Measurements from ENCODE around the gene SUMF1. TPM values are rescaled to one million over a fixed set of nuclear protein-coding genes. Genes with fewer than 3 reads are reported as not detected.
A peak's percentile ranks its signal among the peaks of the same experiment; 100 is the strongest.

The SUMF1 gene
- total RNA-seq, 2 donors from 2014 or later: 5.9 to 7.6 TPM

DNA sequence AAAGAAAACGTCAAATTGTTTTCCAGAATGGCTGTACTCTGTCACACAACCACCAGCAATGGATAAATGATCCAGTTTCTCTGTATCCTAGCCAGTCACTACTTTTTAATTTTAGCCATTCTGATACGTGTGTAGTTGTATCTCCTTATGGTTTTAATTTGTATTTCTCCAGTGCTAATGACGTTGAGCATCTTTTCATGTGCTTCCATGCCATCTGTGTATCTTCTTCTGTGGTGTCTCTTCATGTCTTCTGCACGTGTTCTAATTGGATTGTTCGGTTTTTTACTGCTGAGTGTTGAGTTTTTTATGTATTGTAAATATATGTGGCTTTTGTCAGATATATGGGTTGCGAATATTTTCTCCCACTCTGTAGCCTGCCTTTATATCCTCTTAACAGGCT is 81.9 kb downstream of the SUMF1 start:
- ATAC-seq (replicated peaks): no peak
- Mint-ChIP-seq H3K27ac (no peak overlapping the region), H3K36me3 (ENCODE audit: low read depth) (peaks cover 5% of the 10 kb centered on the region), H3K4me3 (no peak overlapping the region), H3K27me3 (no peaks in the 10 kb centered on the region), H3K4me1 (peaks cover 20% of the 10 kb centered on the region), H3K9me3 (peaks cover 3% of the 10 kb centered on the region)

- Mint-ChIP-seq H3K27ac (no peak overlapping the region), H3K4me1 (no peaks in the 10 kb centered on the region), H3K27me3 (no peaks in the 10 kb centered on the region), H3K9me3 (peaks cover 5% of the 10 kb centered on the region), H3K36me3 (ENCODE audit: low read depth) (peaks cover 22% of the 10 kb centered on the region), H3K4me3 (no peak overlapping the region)
- no peak for ATAC-seq (replicated peaks)
These were observed 87.1 kb downstream of the SUMF1 start for GRCh38 chr3:4380013-4380412.

DNA sequence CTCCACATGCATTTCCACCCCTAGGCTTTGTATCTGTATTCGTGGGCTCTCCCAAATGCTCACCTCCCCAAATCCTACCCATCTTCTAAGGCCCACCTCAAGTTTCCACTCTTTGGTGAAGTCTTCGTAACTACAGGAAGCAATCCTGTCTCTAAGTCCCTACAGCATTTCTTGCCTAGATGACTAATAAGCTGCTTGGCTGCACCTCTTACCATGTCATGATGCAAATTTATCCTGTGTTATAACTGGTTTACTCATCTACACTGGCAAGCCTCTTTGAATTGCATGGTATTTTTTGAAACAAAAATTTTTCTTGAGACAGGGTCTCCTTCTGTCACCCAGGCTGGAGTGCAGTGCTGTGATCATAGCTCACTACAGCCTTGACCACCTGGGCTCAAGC is 90.6 kb downstream of the SUMF1 start:
- Mint-ChIP-seq H3K27ac (no peak overlapping the region), H3K9me3 (peaks cover 5% of the 10 kb centered on the region), H3K4me1 (no peaks in the 10 kb centered on the region), H3K27me3 (no peaks in the 10 kb centered on the region), H3K36me3 (ENCODE audit: low read depth) (peaks cover 38% of the 10 kb centered on the region), H3K4me3 (no peak overlapping the region)
- ATAC-seq (replicated peaks): no peak

DNA sequence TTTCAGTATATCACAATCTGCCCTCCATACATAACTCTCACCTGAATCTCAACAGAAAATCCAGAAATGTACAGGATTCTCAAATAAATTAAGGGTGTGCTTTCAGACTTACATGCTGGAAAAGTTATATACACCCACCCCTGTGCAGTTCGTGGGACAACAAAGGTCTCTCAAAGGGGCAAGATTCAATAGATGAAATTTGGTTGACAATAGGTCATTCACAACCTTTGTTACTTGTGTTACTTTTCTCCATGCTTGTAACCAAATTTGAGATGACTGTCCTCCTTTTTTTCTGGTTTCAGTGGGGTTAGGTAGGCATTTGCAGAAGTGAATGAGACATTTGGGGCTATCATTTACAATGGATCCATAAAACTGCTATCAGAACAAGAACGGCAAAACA is 91.2 kb downstream of the SUMF1 start:
- Mint-ChIP-seq H3K4me3 (no peak overlapping the region), H3K4me1 (no peaks in the 10 kb centered on the region), H3K36me3 (ENCODE audit: low read depth) (peaks cover 38% of the 10 kb centered on the region), H3K27ac (no peak overlapping the region), H3K9me3 (peaks cover 5% of the 10 kb centered on the region), H3K27me3 (no peaks in the 10 kb centered on the region)
- ATAC-seq (replicated peaks): no peak

- Mint-ChIP-seq H3K27ac (no peak overlapping the region), H3K27me3 (no peaks in the 10 kb centered on the region), H3K9me3 (no peaks in the 10 kb centered on the region), H3K4me1 (no peaks in the 10 kb centered on the region), H3K4me3 (no peak overlapping the region), H3K36me3 (ENCODE audit: low read depth) (peaks cover 38% of the 10 kb centered on the region)
- ATAC-seq (replicated peaks): no peak
These were observed 93.4 kb downstream of the SUMF1 start for GRCh38 chr3:4373669-4374068.

DNA sequence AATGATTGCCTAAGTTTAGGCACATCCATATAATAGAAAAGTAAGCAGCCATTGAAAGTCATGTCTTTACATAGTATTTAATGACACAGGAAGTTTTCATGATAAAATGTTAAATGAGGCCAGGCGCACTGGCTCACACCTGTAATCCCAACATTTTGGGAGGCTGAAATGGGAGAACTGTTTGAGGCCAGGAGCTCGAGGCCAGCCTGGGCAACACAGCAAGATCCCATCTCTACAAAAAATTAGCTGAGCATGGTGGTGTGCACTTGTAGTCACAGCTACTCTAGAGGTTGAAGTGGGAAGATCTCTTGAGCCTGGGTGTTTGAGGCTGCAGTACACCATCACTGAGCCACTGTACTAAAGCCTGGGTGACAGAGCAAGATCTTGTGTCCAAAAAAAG is 104.5 kb downstream of the SUMF1 start:
- no peak for ATAC-seq (replicated peaks)
- no peak overlapping the region for H3K27ac Mint-ChIP-seq
- peaks cover 5% of the 10 kb centered on the region for H3K36me3 Mint-ChIP-seq (ENCODE audit: low read depth)
- no peaks in the 10 kb centered on the region for H3K27me3 Mint-ChIP-seq
- H3K4me3 Mint-ChIP-seq: no peak overlapping the region
- H3K4me1 Mint-ChIP-seq: no peaks in the 10 kb centered on the region
- H3K9me3 Mint-ChIP-seq: no peaks in the 10 kb centered on the region

DNA sequence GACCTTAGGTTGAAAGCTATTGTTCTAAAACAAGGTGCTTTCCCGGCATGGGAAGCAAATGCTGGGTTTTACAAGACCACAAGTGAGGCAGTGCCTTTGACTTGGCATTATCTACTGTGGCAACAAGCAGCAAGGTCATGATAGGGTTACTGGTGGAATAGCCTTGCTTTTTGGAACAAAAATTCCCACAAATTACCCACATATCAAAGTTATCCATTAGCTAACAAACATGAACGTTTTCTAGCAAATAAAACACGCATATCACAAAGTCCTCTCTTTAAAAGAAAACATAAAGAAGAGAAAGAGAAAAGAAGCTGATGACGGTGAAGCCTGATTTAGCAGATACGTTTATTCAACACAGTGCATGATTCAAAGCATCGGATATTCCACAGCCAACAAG is 106.3 kb downstream of the SUMF1 start:
- no peak for ATAC-seq (replicated peaks)
- H3K36me3 Mint-ChIP-seq (ENCODE audit: low read depth): peaks cover 5% of the 10 kb centered on the region
- no peaks in the 10 kb centered on the region for H3K4me1 Mint-ChIP-seq
- no peak overlapping the region for H3K27ac Mint-ChIP-seq
- no peaks in the 10 kb centered on the region for H3K27me3 Mint-ChIP-seq
- H3K9me3 Mint-ChIP-seq: no peaks in the 10 kb centered on the region
- no peak overlapping the region for H3K4me3 Mint-ChIP-seq

GRCh38 chr3:4359805-4360502 is 107.1 kb downstream of the SUMF1 start:
- Mint-ChIP-seq H3K9me3 (no peaks in the 10 kb centered on the region), H3K27me3 (no peaks in the 10 kb centered on the region), H3K4me3 (no peak overlapping the region), H3K27ac (no peak overlapping the region), H3K36me3 (ENCODE audit: low read depth) (peaks cover 5% of the 10 kb centered on the region), H3K4me1 (no peaks in the 10 kb centered on the region)
- no peak for ATAC-seq (replicated peaks)

- no peak for ATAC-seq (replicated peaks)
- no peak overlapping the region for H3K27ac Mint-ChIP-seq
- no peaks in the 10 kb centered on the region for H3K27me3 Mint-ChIP-seq
- H3K4me3 Mint-ChIP-seq: no peak overlapping the region
- H3K9me3 Mint-ChIP-seq: no peaks in the 10 kb centered on the region
- H3K4me1 Mint-ChIP-seq: no peaks in the 10 kb centered on the region
- H3K36me3 Mint-ChIP-seq (ENCODE audit: low read depth): peaks cover 5% of the 10 kb centered on the region
These were observed 108.8 kb downstream of the SUMF1 start for GRCh38 chr3:4358273-4358672.

GRCh38 chr3:4356546-4357410 is 110.3 kb downstream of the SUMF1 start:
- no peak for ATAC-seq (replicated peaks)
- Mint-ChIP-seq H3K9me3 (no peaks in the 10 kb centered on the region), H3K4me1 (peaks cover 4% of the 10 kb centered on the region), H3K36me3 (ENCODE audit: low read depth) (peaks cover 5% of the 10 kb centered on the region), H3K27me3 (no peaks in the 10 kb centered on the region), H3K27ac (no peak overlapping the region), H3K4me3 (no peak overlapping the region)

DNA sequence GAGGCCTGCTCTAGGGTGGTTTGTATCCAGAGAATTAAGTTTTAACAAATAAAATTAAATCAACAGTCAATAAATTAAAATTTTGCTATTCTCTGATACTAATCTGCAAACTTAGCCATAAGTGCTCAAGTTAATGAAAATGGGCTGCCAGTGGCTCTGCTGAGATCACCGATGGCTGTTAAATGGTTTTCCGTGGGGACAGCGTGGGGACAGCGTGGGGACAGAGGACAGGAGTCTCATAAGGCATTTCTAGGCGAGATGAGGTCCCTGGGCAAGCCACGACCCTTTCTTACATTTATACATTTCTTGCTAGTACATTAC is 110.9 kb downstream of the SUMF1 start:
- Mint-ChIP-seq H3K4me1 (peaks cover 6% of the 10 kb centered on the region), H3K9me3 (no peaks in the 10 kb centered on the region), H3K36me3 (ENCODE audit: low read depth) (peaks cover 5% of the 10 kb centered on the region), H3K4me3 (no peak overlapping the region), H3K27me3 (no peaks in the 10 kb centered on the region), H3K27ac (no peak overlapping the region)
- no peak for ATAC-seq (replicated peaks)

GRCh38 chr3:4355401-4356219 is 111.5 kb downstream of the SUMF1 start:
- Mint-ChIP-seq H3K4me3 (no peak overlapping the region), H3K27me3 (no peaks in the 10 kb centered on the region), H3K4me1 (peaks cover 9% of the 10 kb centered on the region), H3K9me3 (no peaks in the 10 kb centered on the region), H3K27ac (no peak overlapping the region), H3K36me3 (ENCODE audit: low read depth) (peaks cover 5% of the 10 kb centered on the region)
- no peak for ATAC-seq (replicated peaks)

DNA sequence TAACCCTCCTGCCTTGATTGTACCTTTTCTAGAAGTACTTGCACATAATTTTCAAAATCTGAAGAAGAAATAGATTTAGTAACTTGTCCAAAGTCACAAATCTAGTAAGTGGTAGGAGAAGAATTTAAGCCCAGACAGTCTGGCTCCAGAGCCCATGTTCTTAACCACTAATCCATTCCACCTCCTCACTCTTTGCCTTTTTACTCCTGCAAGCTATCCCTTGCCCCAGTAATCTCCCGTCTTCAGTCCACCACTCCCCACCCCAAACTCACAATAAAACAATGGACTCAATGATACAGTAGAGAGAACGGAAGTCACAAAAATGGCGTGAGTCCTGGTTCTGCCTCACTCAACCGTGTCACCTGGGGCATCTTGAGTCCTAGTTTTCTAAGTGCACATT is 115.2 kb downstream of the SUMF1 start:
- no peaks in the 10 kb centered on the region for H3K27me3 Mint-ChIP-seq
- H3K4me1 Mint-ChIP-seq: peaks cover 11% of the 10 kb centered on the region
- H3K27ac Mint-ChIP-seq: peak overlapping the region; percentile 12
- H3K9me3 Mint-ChIP-seq: no peaks in the 10 kb centered on the region
- H3K4me3 Mint-ChIP-seq: peak overlapping the region; percentile 44
- no peaks in the 10 kb centered on the region for H3K36me3 Mint-ChIP-seq (ENCODE audit: low read depth)
- no peak for ATAC-seq (replicated peaks)

- Mint-ChIP-seq H3K4me1 (peaks cover 11% of the 10 kb centered on the region), H3K4me3 (peak overlapping the region; percentile 44), H3K27me3 (no peaks in the 10 kb centered on the region), H3K27ac (peak overlapping the region; percentile 12), H3K36me3 (ENCODE audit: low read depth) (no peaks in the 10 kb centered on the region), H3K9me3 (no peaks in the 10 kb centered on the region)
- ATAC-seq (replicated peaks): peak; percentile 90
These were observed 115.8 kb downstream of the SUMF1 start for GRCh38 chr3:4351164-4351855.
